GM18907 (cell line): ENCODE measurements around the gene CALY.

Experiments used
- ATAC-seq: cut with Tn5 transposase; IDR thresholded peaks from one replicate; pipeline ENCODE4 v1.9.1; 2021; ENCODE audit warnings: mild to moderate bottlenecking, moderate library complexity; ENCODE audit not compliant: unreplicated experiment

CALY gene

GRCh38 chr10:133353202-133353959 lies 16.7 kb upstream of the CALY start:
- no peak for ATAC-seq

- ATAC-seq = no peak
These were observed 15.0 kb upstream of the CALY start for GRCh38 chr10:133351408-133352318.

- ATAC-seq = no peak
These were observed 14.2 kb upstream of the CALY start for GRCh38 chr10:133350950-133351329.

GRCh38 chr10:133350283-133350949 lies 13.7 kb upstream of the CALY start:
- ATAC-seq = no peak

- ATAC-seq = no peak
These were observed 12.9 kb upstream of the CALY start for GRCh38 chr10:133349577-133350011.

GRCh38 chr10:133349160-133349568 lies 12.5 kb upstream of the CALY start:
- ATAC-seq = no peak

GRCh38 chr10:133347710-133348517 lies 11.2 kb upstream of the CALY start:
- ATAC-seq = no peak

- ATAC-seq = no peak
These were observed 9.7 kb upstream of the CALY start for GRCh38 chr10:133346413-133346812.

- no peak for ATAC-seq
These were observed 7.5 kb upstream of the CALY start for GRCh38 chr10:133344236-133344635.

GRCh38 chr10:133343558-133343957 lies 6.9 kb upstream of the CALY start:
- no peak for ATAC-seq

GRCh38 chr10:133342942-133343341 lies 6.2 kb upstream of the CALY start:
- ATAC-seq = no peak

- no peak for ATAC-seq
These were observed 5.3 kb upstream of the CALY start for GRCh38 chr10:133341983-133342382.

- no peak for ATAC-seq
These were observed 3.1 kb upstream of the CALY start for GRCh38 chr10:133339708-133340380.

GRCh38 chr10:133338080-133339071 lies 1.7 kb upstream of the CALY start:
- no peak for ATAC-seq

GRCh38 chr10:133337370-133337725 lies 652 bp upstream of the CALY start:
- no peak for ATAC-seq

- no peak for ATAC-seq
These were observed 549 bp downstream of the CALY start for GRCh38 chr10:133336118-133336576.

- ATAC-seq = no peak
These were observed 1.2 kb downstream of the CALY start for GRCh38 chr10:133335246-133336117.
